HG02571 (cell line): ENCODE measurements around the gene JADE2.
"Not testable (repeated sequence)": the region's sequence is repeated elsewhere in the genome, so short reads cannot be mapped to it uniquely, and the experiment has no call there.

Experiments used
- ATAC-seq: cut with Tn5 transposase; IDR thresholded peaks from one replicate; pipeline ENCODE4 v1.9.1; 2021; ENCODE audit warnings: mild to moderate bottlenecking, moderate library complexity; ENCODE audit not compliant: unreplicated experiment

Gene JADE2

DNA sequence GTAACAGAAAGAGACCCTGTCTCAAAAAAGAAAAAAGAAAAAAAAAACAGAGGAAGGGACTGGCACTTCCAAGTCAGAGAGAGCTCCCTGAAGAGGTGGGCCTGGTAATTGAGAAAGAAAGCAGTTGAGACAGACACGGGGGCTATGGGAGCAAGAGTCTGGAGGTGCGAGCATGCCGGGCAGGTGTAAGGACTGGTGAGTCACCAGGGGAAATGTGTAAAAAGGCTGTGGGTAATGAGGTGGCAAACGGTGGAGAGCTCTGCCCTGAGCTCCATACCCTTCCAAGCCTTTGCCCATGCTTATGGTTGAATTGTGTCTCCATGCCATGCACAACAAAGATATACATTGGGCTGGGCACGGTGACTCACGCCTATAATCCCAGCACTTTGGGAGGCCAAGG is 18.0 kb upstream of the JADE2 start:
- ATAC-seq = no peak

DNA sequence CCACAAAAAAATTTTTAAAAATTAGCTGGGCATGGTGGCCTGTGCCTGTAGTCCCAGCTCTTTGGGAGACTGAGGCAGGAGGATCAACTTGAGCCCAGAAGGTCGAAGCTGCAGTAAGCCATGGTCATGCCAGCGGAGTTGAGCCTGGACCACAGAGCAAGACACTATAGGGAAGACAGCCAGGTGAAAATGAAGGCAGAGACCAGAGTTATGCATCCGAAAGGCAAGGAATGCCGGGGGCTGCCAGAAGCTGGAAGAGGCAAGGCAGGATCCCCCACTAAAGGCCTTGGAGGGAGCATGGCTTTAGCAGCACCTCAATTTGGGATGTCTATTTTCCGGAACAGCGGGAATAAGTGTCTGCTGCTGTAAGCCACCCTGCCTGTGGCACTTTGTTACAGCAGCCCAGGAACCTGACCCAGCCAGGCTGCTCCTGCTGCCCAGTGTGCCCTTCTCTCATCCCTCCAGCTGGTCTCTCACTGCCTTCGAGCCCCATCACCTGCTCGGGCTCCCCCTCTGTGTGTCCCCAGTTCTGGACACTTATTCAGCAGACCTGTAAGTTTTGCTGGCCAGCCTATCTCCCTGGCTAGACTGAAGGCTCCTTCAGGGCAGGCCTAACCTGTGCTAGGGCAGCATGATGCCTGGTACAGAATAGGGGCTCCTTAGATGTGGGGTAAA is 16.8 kb upstream of the JADE2 start:
- no peak for ATAC-seq

DNA sequence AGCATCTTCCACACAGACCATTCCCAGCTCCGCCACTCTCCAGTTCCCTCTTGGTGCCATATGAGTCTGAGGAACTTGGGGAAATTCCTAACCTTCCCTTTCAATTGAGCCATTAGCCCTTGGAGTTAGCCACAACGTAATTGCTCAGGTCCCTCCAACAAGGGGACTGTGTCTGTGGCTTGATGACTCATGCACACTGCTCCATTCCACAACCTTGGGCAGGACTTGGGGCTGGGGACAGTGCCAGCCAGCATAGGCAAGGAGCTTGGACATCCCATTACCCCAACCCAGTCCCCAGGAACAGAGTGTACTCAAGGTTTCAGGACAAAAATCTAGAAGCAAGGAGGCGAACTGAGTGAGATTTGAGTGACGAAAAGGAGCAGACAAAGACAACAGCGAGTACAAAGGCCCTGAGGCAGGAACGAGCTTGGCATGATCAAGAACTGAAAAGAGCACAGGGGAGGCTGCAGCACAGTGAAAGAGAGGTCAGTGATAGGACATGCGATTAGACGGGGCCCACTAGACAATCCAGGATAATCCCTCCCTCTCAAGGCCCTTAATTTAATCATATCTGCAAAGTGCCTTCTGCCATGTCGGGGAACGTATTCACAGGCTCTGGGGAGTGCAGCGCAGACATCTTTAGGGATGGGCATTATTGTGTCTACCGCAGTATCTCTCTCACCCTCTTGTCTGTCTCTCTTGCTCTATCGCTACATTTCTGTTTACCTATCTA is 16.0 kb upstream of the JADE2 start:
- ATAC-seq = no peak

DNA sequence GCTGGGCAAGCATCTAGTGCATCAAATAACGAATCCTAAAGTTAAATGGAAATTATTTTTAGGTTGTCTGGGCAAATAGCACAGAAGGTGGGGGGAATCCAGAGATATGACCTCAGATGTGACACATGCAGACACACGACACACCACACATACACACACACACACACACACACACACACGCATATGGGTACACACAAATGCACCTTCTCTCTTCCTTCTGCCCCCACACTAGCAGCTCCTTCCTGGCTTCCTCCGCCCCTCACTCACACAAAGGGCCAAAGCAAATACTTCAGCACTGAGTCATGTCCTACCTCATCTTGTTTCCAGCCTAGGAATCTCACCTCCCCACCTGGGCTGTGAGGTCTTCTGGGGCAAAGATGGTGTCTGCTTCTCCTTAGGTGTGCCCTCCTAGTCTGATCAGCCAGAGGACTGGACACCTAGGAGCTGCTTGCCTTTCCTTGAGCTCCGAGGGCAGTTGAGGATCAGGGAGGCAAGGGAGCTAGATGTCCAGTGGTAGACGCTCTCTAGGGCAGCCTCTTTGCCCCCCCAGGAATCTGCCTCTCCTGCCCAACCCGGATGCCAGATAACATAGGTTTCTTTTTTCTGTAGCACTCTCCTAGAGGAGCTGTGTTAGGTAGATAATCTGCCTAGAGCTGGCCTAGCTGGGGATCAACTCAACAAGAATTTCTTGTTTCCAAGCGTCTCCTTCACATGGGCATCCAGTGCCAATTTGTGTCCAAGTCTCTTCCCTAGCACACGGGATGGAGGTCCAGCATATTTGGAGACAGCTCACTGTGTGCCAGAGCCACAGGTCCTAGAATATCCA is 14.3 kb upstream of the JADE2 start:
- no peak for ATAC-seq

DNA sequence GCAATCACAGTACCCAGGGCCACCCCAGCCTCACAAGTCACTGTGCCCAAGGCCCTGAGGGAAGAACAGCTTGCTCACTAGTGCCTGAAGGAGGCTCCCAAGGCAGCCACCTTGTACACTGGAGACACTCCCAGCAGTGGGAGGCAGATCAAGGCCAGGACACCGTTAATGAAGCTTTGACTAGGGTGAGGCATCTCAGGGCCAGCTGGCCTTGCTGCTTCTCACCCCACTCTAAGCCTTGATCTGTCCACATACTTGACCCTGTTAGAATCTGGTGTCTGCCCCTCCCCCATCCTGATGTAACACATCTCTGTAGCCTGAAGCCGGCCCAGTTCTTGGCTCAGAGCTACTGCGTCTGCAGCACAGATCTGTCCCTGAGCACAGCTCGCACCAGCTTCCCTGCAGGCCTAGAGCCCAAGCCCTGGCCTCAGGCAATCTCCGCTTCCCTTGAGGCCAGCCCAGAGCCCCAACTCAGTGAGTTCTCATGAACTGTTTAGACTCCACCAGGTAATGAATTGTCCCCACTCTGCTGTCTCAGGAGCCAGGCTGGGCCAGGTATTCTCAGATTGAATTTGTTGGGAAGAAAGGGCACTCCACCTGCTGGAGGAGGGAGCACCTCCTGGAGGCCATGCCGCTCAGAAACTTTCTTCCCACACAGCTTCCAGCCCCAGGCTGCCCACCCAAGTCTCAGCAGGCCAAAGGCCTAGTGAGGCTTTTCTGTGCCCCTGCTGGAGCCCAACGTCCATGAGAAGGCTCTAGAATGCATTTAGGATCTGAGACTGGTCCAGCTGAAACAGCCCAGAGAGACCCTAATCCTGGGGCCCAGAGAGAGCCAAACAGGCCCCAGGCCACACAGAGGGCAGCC is 13.4 kb upstream of the JADE2 start:
- no peak for ATAC-seq

DNA sequence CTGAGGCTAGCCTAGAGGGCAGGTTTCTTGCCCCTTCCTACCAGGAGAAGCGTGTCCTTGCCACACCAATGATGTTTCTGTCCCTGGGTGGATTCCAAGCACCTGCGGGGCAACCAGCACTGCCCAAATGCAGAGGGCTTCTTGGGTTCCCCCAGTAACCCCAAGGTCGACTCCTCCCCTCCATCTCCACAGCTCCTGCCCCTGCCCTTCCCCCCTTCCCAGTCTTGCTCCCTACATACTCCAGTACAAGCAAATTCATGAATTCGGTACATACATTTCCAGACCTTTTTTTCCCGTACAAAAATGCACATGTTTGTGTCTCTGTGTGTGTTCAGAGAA is 12.8 kb upstream of the JADE2 start:
- no peak for ATAC-seq

DNA sequence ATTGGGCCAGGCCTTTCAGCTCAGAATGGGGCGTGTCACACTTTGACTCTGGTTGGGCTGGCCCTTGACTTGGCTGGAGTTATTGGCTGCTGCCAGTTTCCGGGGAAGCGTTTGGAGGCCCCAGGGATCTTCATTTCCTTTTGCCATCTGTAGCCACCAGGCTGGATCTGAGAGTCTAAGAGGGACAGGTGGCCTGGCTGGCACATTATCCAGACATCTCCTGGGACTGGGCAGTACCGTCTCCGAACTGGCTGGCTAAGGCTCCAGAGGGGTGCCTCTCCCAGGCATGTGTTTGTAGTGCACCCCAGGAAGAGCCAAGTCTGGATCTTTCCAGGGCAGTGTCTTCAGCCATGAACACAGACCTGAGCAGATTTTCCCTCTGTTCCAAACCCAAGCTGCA is 9.7 kb upstream of the JADE2 start:
- no peak for ATAC-seq

DNA sequence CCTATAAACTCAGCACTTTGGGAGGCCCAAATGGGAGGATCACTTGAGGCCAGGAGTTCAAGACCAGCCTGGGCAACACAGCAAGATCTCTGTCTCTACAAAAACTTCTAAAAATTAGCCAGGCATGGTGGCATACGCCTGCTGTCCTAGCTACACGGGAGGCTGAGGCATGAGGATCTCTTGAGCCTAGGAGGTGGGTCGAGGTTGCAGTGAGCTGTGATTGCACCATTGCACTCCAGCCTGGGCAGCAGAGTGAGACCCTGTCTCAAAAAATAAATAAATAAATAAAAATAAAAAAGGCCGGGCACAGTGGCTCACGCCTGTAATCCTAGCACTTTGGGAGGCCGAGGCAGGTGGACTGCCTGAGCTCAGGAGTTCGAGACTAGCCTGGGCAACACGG is 8.5 kb upstream of the JADE2 start:
- ATAC-seq = not testable (repeated sequence)

DNA sequence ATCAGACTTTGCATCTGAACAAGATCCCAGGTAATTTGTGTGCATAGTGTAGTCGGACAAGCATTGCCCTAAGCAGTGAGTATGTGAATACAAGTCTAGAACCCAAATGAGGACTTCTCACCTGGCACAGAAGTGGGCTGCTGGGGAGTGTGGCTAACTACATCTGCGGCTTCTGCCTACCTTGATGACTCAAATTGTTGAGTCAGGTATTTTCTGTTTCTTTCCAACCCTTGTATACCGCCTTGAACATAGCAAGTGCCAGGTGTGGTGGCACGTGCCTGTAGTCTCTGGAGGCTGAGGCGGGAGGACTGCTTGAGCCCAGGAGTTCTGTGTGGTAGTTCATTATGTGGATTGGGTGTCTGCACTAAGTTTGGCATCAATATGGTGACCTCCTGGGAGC is 7.9 kb upstream of the JADE2 start:
- no peak for ATAC-seq

DNA sequence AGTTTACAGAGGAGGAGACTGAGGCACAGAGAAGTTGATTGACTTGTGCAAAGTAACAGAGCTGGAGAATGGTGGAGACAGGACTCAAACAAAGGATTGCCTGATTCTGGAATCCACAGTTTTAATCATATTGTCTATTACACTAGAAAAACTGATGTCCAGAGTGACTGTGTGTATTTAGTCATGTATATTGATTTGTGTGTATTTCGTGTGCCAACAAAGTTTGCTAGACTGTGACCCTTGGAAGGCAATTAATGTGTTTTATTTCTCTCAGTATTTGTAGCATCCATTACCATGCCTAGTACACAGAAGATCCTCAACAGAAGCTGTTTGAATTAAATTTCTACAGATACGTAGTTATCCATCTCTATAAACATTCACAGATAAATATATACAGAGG is 5.5 kb upstream of the JADE2 start:
- ATAC-seq = no peak

DNA sequence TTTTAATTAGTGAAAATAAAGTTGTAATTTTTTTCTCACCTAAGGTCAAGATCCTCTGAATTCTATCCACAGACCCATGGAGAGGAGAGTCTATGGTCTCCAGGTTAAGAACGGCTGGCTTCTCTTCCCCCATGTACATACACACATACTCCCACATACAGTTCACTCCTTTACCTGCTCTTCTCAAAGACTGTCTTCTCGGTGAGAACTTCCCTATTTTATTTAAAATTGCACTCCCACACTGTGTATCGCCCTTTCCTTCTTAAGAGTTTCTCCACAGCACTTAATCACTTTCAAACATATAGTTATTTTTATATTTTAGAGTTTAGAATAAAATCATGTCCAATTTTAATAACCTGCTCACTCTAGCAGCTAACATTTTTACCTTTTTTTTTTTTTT is 3.6 kb upstream of the JADE2 start:
- no peak for ATAC-seq

DNA sequence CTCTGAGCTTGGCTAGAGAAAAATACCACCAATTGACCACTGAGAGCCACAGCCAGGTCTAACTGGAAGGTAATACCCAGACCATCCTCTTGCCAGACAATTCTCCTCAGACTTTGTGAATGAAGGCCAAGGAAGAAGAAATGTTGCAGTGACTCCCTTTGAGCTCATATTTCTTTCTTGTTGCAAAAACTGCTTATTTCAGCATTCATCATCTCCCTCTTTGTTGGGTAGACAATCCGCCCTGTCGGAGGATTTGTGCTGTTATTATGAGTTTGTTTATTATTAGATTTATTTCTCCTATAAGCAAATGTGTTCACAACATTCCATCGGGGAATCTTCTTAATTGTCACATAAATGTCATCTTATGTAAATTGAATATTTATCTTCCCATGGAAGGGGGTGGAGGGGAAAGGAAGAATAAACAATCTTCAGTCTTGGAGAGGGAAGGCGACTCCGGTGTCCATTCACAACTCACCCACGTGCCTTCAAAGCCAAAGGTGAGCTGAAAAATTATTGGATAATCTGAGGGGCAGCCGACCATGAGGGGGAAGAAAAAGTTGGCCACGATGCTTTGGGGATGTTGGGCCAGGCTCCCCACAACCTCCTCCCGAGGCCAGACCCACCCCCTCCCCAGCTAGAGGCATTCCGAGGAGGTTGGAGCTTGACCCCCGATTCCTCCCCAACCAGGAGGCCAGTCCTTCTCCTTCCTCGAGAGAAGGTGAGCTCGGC is 1.8 kb upstream of the JADE2 start:
- no peak for ATAC-seq

DNA sequence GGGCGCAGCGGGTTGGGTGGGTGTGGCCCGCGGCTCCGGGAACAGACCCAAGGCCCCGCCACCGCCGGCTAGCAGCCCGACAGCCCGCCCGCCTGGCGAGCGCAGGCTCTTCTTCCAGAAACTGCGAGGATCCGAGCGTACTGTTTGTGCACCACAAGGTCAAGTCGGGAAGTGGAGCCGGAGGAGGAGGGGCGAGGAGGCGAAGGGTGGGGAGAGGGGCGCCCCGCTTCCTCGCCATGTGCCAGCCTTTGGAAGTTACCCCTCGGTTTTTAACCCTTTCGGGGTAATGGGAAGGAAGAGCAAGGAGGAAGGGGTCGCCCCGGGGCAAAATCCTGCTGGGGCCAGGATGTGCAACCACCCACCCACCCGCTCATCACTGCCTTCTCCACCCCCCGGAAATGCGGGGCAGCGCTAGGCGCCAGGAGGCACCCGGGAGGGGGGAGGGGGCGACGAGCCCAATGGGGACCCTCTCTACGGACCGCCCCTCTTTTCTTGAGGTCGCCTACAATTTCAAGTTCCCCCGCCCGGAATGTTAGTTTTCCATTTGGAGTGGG is 1.1 kb upstream of the JADE2 start:
- no peak for ATAC-seq

DNA sequence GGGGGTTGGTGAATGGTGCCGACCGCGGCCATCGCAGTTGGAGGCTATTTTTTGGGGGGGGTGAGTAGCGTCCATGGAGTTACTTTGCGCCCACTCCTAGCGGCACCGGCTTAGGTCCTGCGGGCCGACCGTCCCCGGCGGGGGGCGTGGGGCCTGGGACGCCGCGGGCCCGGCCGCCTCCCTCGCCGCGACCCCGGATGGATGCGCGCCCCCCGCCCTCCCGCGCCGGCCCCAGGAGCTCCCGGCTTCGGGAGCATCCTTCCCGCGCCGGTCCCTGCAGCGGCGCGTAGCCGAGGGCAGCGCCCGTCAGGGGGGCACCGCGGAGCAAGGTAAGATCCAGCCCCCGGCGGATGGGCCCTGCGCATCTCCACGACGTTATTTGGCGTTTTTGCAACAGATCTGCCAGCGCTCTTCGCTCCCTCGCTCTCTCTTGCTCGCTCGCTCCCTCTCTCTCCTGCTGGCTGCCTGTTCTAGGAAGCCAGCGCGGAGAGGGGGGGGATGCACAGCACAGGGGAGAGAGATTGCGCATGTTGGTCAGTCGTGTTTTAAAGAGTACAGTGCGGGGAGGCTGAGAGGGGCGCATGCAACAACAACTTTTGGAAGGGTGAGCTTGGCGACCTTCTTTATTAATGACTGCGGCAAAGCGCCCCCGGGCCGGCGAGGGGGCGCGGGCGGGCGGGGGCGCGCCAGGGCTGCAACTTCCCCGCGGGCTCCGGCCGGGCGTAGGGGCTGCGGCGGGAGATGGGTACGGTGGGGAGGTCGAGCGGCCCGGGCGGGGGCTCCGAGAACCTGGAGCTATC is 413 bp downstream of the JADE2 start:
- peak; percentile 10 for ATAC-seq

DNA sequence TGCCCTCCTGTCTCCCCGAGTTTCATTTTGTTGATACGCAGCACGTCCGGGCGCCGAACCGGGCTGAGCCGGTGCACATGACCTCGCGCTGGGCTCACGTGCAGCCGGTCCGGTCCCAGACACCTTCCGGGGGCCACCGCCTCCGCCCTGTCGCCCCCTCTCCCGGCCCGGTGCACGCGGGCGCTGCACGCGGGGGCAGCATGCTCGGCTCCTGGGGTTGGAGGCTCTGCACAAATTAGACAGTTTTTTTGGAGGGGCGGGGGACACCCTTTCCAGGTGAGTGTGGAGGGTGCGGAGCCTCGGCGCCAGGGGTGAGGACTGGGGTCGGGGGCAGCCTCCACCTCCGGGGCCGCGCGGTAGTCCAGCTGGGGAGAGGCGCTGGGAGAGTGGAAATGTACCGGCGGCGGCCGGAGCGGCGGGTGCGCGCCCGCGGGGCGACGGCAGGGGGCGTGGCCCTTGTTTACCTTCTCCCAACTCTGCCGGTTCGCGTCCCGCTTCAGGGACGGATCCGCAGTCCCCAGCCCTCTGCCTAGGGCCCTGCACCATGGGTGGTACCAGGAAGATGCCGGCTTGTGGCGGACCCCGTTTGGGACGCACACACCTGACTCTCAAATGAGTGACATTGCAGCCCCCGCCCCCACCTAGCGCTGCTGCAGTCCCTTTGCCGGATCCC is 1.1 kb downstream of the JADE2 start:
- ATAC-seq = peak; percentile 24

DNA sequence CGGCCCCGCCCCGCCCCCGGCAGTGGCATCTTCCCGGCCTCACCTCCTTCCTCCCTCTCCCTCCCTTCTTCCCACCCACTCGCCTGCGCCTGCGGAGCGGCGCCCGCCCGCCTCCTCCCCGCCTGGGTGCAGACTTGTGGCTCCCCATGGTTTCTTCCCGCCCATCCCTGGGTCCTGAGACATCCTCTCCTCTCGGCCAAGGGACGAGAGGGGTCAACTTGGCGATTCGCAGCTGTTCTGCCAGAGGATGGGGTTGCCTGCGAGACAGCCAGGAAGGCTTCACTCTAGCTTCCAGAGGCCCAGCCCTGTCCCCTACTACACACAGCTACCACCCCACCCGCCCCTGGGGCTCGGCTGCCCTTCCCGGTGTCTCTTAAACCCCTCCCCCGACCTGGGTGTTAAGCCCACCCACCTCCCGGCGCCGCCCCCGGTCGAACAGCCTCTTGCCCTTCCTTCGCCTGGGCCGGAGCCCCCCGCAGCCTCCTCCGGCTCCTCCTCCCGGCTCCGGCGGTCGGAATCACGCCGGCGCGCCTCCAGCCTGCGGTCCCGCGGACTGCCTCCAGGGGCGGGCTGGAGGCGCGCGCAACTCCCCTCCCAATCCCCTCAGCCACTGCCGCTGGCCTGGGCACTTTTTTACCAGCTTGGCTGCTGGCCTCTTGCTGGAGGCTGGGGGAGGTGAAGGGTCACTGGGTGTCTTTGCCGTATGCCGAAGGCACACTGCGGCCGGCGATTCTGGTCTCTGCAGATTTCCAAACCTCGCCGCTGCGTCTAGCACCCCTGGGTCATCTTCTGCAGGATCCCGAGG is 1.9 kb downstream of the JADE2 start:
- ATAC-seq = peak; percentile 28

DNA sequence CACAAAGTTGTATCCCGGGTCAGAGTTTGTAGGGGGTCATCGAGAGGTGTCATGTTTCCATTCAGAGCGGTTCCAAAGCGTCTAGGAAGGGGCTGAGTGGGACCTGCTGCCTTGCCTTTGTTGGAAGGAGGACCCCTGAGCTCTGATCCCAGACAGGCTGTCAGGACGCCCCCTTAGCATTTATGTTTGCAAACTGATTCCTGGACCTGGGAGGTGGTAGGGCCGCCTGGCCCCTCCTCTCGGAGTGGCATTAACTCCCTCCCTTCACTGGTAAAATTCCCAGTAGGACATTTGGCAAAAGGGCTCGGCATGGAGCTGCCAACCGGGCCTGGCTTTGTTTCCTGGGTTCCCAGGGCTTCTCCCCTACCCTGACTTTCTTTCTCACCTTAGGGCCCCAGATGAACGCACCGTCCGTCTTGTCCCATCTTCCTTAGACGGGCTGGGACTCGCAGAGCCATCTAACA is 2.5 kb downstream of the JADE2 start:
- no peak for ATAC-seq

DNA sequence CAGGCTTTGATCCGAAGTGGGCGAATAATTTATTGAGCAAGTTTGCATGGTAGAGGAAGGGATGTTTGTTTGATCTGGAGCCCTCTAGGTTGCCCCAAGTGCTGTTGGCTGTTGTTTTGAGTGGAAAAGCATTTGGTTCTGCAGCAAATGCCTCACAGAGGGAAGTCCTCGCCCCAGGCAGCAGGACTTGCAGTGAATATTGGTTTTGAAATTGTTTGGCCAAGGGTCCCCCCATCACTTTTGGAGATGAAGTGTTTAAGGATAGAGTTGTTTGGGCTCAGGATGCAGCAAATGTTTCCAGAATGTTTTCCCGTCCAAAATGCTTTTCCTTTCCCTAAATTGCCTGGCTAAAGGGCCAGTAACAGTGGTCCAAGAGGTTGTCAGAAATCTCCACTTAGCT is 3.1 kb downstream of the JADE2 start:
- ATAC-seq = no peak
